C4-2B (cell line): ENCODE data around the gene SMARCA2.

ENCODE experiments used
- CTCF ChIP-seq: fragments of 450-650 bp; conservative IDR thresholded peaks from 2 replicates; pipeline ENCODE4 v1.5.1; 2017; ENCODE audit warnings: mild to moderate bottlenecking
- ZFX ChIP-seq: fragments of 450-650 bp; IDR thresholded peaks from 2 replicates; pipeline ENCODE4 v1.6.1; 2017

GRCh38 chr9:1969160-1969559, 46.0 kb upstream of the SMARCA2 start:
- TF ChIP-seq CTCF (no peak), ZFX (no peak)
